HG03135 (cell line): ENCODE results near the gene UST.
A peak's percentile ranks its signal among the peaks of the same experiment; 100 is the strongest.
"Not testable (repeated sequence)": the region's sequence is repeated elsewhere in the genome, so short reads cannot be mapped to it uniquely, and the experiment has no call there.

ENCODE experiments used
- ATAC-seq: cut with Tn5 transposase; IDR thresholded peaks from one replicate; pipeline ENCODE4 v1.9.1; 2021; ENCODE audit warnings: mild to moderate bottlenecking, moderate library complexity; ENCODE audit not compliant: unreplicated experiment

The UST gene

GRCh38 chr6:148967011-148967520 is 220.2 kb downstream of the UST start:
- ATAC-seq: no peak

DNA sequence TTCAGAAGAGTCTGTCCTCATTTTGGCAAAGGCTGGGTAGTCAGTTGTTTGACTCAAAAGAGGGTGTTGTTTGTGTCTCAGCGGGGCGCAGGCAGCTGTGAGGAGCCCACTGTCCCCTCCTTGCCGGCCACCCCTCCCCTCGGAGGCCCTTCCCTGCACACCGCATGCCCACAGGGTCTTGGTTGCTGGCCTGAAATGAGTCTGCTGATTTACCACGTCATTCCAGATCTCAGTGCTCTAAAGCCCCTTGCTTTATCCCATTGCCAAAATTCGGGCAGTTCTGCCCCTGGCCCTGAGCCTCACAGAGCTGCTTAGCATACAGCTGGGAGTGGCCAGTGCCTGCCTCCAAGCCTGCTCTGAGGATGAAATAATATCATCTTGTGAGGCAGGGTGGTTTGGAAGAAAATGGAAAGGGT is 220.7 kb downstream of the UST start:
- ATAC-seq: no peak

- no peak for ATAC-seq
These were observed 222.2 kb downstream of the UST start for GRCh38 chr6:148968771-148969602.

DNA sequence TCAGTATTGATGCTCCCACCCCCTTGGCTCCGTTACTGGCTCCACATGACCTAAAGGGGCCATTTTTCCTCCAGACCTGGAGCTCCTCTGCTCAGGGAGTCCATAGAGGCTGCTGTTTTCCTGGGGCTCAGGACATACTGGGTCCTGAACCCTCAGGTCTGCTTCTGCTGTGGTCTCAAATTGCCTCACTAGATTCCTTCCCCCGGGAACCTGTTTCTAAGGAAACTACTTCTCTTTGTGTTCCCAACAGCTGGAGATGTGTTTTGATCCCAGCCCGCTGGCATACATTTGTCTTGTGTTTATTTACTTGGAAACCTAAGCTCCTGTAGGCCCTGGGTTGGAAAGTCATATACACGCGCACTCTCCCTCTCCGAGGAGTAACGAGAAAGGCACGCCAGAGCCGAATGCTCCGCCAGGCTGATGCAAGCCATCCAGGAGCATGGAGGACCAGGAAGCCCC is 222.8 kb downstream of the UST start:
- no peak for ATAC-seq

GRCh38 chr6:148971031-148971927 is 224.4 kb downstream of the UST start:
- ATAC-seq: no peak

- ATAC-seq: peak; percentile 90
These were observed 225.7 kb downstream of the UST start for GRCh38 chr6:148972481-148972880.

GRCh38 chr6:148973538-148974208 is 226.8 kb downstream of the UST start:
- no peak for ATAC-seq

DNA sequence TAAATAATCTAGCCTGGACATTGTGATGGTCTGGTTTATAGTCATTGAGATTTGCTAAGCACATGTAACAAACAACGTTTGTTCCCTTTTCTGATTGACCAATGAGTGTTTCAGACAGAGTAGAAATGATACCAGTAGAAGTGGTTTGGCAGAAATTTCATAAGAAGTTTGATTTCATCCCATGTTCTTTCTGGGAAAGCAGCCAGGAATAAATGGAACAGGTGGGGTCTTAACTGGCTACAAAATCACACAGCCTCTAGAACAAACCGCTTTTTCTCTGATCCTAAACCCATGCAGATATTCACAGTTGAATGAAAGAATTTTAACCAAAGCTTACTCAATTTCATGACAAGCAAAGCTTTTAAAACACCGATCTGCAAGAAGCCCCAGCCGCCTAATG is 227.5 kb downstream of the UST start:
- ATAC-seq: no peak

GRCh38 chr6:148978298-148978697 is 231.5 kb downstream of the UST start:
- ATAC-seq: not testable (repeated sequence)

- ATAC-seq: no peak
These were observed 232.4 kb downstream of the UST start for GRCh38 chr6:148979014-148979901.

GRCh38 chr6:148980234-148980633 is 233.4 kb downstream of the UST start:
- no peak for ATAC-seq

- ATAC-seq: no peak
These were observed 234.7 kb downstream of the UST start for GRCh38 chr6:148981515-148981914.

GRCh38 chr6:148983101-148983761 is 236.4 kb downstream of the UST start:
- no peak for ATAC-seq

DNA sequence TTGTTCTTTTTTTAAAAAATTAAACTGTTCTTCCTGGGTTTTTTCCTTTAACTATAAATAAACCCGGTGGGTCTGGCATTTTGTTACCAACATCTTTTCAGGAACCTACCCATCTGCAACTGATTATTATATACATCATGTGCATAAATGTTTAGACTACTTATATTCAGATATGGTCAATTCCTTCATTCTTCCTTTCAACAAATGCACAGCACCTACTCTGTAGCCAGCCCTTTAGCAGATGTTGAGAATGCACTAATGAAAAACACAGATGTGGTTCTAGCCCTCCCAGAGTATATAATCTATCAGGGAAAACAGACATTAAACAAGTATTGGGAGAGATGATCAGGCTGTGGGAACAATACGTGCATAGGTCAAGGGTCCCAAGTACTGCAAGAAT is 237.1 kb downstream of the UST start:
- no peak for ATAC-seq

DNA sequence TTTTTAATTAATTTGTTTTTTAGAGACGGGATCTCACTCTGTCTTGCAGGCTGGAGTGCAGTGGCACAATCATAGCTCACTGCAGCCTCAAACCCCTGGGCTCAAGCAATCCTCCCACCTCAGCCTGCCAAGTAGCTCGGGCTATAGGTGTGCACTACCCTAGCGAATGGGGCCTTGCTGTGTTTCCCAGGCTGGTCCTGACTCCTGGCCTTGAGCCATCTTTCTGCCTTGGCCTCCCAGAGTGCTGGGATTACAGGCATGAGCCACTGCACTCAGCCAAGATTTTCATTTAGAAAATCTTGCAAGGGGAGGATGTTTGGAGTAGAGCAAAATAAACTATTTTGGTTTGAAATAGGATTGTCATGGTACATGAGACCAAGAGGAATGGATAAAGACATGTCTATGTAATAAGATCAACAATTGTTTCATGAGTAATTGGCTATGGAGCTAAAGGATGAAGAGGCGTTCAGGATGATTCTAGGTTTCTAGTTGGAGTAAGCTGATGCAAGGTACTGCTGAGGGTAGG is 237.8 kb downstream of the UST start:
- no peak for ATAC-seq

- no peak for ATAC-seq
These were observed 238.7 kb downstream of the UST start for GRCh38 chr6:148985499-148985898.

DNA sequence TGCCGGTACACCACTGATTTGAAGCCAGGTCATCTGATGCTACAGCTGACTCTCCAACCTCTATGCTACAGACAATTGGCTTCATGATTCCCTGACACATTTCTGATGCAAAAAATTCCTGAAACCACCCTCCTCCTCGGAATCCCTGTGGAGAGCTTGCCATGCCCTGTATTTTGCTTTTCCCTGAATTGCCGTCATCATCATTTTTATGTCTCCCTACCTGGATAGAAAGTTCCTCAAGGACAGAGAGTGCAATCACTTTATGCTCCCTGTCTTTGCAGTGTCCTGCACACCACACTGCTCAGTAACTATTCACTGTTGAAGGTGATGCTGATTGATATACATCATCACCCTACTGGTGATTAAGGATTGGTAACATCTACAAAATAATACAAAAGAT is 239.8 kb downstream of the UST start:
- no peak for ATAC-seq

DNA sequence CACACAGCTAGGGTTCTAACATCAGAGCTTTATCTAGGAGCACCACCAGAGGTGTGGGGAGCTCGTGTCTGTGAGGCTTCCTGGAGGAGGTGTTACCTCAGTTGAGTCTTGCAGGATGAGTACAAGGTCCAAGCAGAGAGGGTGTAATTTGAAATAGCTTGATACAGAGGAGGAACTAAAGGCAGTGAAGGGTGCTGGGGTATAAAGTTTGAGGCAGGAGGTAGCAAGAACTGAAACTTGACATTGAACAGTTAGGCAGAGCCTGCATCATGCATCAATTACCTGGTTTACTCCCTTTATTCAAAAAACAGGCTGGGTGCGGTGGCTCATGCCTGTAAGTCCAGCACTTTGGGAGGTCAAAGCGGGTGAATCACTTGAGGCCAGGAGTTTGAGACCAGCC is 241.2 kb downstream of the UST start:
- no peak for ATAC-seq

DNA sequence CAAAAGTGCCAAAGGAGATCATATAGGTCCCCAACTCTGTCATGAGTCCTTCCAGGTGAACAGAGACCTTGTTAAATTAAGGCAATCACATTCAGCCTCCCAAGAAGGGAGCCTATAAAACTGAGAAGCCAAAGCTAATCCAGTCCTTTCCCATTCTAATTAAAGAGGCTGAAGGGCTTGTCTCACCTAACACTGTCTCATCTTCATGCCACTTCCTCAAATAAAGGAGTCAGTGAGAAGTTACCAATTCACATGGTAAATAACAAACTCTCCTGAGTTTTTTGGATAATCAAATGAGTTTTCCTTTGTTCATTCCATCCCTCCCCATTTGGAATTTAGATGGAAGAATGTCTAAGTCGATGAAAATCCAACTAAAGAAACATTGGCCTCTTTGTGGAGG is 242.8 kb downstream of the UST start:
- no peak for ATAC-seq
